ENCODE measurements around the gene CAVIN2.

The CAVIN2 gene

GRCh38 chr2:191864628-191865374 lies 17.9 kb upstream of the CAVIN2 start:
- no peak for DNase-seq

DNA sequence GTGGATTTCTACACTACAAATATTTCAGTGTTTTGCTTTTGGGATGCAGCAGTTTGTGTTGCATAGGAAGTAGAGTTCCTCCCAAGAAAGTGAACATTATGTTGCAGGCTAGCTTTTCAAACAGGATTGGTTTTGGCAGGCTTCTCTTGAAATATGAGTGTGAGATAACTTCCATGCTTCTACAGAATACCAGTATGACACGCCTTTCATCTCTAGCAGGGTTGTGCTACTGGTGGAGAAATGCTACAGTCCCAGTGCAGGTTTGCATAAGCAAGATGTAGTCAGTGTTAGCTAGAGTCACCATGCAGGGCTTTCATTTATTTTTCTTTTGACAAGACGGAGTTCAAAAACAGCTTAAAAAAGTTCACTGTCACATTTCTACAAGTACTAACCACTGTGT lies 17.1 kb upstream of the CAVIN2 start:
- no peak for DNase-seq

DNA sequence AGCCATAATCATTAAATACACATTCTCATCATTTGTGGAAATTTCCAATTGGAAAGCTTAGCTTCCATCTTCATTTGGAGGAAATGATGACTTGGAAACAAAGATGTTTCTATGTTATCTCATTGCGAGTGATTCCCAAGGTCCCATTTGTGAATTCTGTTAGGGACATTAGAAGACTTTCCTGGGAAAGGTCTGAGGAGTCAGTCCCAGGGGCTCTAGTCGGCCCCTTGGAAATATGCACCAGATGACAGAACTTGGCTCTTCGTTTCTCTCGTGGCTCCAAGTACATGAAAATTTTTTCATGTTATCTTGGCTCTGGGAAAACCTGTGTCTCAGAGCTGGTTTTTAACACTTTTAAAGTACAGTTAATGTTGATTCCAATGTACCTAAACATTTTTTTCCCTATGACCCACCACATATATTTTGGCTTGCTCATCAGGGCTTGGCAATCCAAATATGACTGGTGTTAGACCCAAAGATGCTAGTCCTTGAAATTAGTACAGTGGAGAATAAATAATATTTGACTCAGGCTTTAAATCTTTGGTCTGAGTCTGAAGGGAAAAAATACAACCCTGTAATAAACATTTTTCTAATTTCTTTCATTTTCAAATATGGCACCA lies 15.4 kb upstream of the CAVIN2 start:
- no peak for DNase-seq

- no peak for DNase-seq
Measured at GRCh38 chr2:191860760-191861466, 14.0 kb upstream of the CAVIN2 start.

GRCh38 chr2:191859681-191860080 lies 12.8 kb upstream of the CAVIN2 start:
- no peak for DNase-seq

- no peak for DNase-seq
Measured at GRCh38 chr2:191857886-191858285, 11.0 kb upstream of the CAVIN2 start.

DNA sequence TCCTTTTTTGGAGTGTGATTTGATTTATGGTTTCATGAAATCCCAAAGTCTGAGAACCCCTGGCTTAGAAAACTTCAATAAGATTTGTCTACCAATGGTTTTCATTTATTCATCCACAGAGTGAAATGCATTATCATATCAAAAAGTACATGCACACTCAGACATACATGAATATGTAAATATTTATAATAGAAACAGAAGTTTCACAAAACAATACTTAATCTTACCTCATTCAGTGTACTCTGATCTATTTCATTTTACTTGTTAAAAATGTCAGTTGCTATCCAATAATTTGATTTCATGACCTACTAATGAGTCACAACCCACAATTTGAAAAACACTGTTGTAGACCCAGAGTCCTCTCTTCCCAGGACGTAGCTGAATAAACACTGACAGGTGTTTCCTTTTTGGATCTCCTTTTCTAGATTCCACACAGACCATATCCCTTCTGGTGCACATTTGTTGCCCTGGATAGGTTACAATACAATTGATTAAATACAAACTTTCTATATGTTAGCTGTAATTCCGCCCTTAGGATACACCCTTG lies 10.4 kb upstream of the CAVIN2 start:
- no peak for DNase-seq

DNA sequence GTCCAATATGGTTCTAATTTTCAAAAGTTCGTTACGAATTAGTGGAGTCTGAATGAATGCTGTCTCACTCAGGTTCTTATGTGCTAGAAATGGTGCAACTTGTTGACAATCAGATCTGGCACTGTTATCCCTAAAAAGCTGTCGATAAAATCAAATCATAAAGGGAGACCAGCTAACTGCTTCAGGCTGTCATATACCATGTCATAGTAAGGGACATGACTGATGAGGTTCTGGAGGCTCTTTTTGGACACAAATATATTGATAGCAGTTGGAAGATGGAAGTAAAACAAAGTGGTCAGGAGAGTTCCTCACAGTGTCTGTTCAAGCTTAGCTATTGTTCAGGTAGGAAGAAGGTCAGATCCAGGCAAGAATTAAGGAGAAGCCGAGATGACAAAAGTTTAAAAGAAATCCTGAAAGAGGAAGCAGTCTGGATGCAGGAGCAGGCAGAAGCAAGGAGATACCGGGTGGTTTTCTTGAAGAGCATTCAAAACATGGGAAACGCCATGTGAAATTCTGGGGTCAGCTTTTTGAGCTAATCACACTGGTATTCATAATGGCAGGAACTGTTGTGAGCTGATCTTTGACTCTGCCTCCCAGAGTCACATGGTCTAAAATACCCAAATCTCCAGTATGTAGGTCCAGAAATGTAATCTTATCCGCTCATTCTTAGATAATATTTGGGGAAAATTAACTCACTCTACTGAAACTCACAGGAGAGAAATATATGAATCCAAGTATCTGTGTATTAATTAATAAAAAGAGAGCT lies 9.4 kb upstream of the CAVIN2 start:
- no peak for DNase-seq

- DNase-seq, result no peak
Measured at GRCh38 chr2:191855382-191855781, 8.5 kb upstream of the CAVIN2 start.

DNA sequence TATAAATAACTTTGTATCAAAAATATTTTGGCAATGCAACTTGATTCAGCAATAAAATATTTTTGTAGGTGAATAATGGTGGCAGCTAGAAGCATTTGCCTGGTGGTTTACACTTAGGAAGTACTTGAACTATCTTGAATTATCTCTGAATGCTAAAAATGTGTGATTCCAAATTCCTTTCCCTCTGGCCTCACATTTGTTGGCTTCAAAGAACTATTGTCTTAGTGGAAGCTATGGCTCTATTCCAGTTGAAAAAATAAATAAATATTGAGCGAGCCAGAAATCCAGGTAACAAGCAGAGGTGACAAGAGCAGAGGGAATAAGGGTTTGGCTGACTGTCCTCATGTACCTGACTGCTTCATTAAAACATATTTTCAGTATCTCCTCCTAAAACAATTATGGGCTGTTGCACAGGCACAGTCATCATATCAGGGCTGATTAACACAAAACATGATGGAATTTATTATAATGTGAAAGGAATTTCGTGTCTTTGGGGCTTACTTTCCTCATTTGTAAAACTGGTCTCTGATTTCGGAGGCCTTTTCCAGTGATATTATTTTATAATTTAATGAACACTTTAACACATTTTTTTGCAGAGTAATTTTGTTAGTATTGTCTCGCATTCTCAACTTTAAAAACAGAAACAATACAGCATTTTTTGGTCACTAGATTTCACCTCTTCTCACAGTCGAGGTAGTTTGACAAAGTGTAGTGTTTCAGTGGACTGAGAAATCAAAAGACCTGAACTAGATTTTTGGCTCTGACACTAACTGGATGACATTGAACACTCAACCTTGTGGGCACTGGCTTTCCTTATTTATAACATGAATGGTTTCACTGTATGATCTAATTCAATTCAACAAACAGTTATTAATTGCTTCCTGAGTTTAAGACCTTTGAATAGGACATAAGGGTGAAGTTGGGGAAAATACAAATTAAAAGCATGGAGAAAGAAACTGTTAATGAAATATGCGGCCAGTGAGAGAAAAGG lies 7.8 kb upstream of the CAVIN2 start:
- no peak for DNase-seq

DNA sequence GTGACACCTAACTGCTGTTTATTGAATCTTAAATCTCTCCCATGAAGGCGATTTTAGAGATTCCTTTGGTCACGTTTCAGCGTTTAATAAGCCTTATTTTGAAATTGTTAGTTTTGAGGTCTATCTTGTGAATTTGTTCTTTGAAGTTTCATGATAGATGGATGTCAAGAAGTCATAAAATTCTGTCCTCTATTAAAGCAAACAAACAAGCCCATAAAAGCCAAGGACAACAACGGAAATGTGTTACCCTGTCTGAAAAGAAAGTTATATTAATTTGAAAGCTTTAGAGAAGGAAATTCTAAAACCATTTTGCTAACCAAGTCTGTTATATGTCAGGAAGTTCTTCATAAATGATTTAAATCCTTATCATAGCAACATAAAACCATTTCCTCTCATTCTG lies 7.0 kb upstream of the CAVIN2 start:
- DNase-seq, result no peak

DNA sequence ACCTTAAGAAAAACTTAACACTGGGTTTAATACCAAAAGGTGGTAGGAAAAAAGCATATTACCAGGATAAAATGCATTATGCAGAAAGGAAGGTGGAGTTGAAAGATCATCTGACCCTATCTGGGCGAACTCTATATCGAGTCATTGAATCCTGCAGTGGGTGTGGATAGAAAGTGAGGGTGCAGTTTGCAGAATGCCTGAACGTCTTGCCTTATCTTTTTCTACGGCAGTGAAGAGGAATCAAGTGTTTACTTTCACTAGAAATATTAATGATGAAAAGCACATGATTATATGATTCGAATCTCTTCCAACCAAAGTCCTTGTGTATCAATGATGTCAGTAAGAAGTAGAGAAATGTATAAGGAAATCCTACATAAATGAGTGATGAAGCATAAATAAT lies 4.3 kb upstream of the CAVIN2 start:
- no peak for DNase-seq

DNA sequence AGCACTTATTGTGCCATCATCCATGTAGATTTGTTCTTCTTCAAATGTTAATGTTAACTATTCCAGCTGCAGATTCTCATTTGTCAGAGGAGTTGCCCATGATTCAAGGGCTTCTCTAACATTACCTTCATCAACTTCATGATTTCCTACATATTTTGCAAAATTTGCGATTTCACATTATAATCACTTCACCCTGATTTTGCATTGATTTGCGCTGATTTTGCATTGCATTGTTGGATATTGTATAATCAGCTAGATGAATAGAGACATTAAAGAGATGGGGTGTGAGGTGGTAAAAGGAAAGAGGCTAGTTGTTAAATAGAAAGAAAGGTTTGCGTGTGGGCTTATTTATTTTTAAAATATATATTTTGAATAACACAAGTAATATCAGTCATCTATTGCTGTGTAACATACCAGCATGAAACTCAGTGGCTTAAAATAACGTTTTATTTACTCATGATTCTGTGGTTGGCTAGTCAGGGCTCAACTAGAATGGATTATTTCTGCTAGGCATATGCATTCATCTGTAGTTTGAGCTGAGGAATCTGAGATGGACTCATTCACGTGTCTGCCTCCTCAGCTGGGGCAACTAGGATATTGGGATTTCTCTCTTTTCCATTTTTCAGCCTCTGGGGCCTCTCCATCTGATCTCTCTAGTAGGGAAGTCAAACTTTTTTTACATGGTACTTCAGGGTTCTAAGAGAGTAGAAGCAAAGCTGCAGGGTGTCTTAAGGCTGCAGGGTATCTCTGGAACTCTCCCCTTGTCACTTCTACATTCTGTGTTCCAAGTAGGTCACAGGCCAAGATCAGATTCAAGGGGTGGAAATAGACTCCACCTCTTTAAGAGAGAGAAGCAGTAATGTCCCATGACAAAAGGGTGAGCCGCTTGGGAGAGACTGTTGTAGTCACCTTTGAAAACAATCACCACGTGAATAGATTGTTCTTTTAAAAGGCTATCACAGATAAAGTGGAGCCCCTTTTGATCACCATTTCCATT lies 2.2 kb upstream of the CAVIN2 start:
- no peak for DNase-seq

DNA sequence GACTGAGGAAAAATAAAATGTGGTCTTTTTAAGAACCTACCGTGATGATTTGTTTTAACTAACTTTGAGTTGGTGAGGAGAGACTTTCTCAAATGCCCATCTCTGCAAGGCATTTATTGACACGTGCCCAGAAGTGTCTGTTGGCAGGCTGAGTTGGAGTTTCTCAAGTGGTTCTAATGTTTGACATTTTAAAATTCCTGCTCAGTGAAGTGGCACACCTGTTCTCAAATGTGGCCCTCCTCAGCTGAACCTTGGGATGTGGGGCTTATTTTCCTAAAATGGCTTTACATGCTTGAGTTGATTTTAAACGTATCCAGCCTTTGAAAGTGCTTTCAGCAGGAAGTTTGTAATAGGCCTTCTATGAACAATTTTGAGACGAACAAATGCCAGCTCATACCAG lies 876 bp upstream of the CAVIN2 start:
- no peak for DNase-seq

DNA sequence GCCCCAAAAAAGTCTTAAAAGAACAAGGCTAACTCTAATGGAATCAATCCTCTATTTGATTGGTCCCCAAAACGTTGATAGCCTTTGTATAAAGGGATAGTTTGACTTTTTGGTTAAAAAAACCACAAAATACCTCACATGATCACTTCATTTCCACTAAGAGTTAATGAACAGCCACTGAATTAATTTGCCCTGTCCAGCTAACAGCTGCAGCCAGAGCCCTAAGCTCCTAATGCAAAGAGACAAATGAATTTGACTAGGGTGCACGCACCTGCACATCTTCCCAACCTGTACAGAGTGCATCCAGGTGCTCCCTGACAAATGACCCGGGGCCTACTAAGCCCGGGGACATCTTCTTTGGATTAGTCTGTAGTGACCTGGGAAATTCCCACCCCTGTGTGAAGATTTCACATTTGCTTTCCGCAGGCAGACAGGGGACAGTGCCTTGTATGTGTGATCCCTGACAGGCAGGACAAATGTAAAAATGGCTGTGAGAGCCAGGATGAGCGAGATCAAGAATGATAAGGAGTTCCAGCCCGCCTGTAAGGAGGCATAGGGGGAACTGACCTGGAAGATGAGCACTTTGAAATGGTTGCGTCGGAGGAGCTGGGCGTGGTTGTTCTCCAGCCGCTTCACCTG lies 893 bp downstream of the CAVIN2 start:
- no peak for DNase-seq

GRCh38 chr2:191845248-191845715 lies 1.6 kb downstream of the CAVIN2 start:
- DNase-seq, result no peak

DNA sequence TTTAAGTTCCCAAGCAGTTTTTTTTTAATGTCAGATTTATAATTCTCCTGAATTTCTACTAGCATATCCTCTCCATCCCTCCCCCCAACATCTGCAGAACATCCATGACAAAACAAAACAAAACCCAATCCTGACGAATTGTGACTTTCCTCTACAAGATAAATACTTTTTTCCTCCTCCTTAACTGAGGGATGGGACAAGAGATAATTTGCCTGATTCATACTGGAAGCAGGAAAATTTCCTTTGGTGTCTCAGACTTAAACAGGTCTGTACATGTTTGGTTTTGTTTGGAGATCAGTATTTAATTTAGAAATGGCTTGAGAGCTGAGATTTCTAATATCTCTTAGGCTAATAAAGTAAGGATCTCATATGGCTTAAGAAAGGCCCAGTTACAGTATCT lies 2.2 kb downstream of the CAVIN2 start:
- DNase-seq, result no peak

DNA sequence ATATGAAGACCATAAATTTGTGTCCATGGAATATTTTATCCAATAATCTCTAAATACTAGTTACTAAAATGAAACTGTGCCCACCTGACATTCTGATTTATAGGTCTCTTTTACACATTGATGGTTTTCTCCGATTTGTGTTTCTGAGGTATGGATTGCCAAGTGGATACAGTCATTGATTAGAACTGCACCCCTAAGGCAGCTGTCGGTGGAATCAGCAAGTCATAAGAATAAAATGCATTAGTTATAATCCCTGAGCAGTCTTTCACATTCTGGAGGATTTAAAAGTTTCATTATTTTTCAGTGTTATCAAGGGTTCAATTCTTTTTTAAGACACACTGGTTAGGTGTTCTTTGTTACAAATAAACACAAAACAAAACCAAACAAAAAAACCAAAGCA lies 6.0 kb downstream of the CAVIN2 start:
- no peak for DNase-seq

DNA sequence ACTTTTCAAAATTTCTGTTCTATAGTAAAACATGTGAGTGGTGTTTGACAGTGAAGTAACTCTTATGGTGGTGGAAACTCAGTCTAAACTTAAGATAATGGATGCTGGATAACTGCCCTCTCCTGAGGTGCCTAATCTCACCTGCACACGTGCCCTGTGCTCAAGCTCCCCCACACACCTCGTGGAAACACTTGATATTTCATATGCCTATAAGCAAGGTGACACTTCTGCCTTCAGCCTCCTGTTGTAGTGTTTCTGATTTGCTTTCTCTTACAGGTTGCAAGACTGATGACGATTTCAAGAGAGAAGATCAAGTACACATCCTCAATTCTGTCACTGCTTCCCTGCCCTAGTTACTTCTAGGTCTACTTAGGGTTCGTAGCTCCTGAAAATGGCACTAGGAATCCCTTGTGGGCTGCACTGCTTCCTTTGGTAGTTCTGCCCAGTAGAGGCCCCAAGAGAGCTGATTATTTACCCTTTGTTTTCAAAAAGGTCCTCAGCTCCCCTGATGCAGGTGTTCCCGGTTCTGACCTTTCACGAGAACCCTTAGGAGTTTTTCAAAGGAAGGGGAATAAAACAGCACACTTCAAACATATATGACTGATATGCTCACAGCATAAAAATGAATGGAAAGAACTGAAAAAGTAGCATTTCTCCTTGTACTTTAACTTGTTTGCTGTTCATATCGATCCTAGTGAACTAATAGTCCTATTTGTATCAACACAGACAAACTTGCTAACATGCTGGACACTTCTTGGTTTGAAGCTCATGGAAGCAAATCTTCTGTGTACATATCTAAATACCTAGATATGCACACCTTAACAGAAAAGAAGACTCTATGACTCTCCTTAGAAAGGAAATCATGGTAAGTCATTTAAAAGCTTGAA lies 6.7 kb downstream of the CAVIN2 start:
- DNase-seq, result no peak
